ENCODE data around the gene ENOX2. TPM values are rescaled to one million over a fixed set of nuclear protein-coding genes. Genes with fewer than 3 reads are reported as not detected.

Gene ENOX2
- total RNA-seq, 2 experiments from 2014 or later: 14.5 to 16.9 TPM

DNA sequence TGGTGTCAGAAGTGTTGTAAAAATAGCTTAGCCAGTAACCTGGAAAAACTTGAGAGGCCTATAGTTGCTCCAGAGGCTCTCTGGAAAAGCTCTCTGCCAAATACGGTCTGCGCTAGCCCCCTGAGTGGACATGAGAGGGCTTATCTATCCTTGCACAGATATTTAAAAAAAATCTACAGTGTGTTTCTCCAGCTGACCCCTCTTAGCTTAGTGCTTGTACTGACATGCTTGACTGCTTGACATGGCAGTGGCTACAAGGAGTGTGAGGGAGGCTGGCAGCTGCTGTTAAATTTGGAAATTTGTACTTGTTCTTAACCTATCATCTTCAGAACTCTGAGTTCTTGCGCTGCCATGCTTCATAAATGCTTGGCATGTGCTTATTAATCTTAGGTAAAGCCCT is 272.0 kb downstream of the ENOX2 start:
- ATAC-seq: no peak
- CTCF ChIA-PET: no interaction called here
- H3K36me3 Mint-ChIP-seq: no peaks in the 10 kb centered on the region

DNA sequence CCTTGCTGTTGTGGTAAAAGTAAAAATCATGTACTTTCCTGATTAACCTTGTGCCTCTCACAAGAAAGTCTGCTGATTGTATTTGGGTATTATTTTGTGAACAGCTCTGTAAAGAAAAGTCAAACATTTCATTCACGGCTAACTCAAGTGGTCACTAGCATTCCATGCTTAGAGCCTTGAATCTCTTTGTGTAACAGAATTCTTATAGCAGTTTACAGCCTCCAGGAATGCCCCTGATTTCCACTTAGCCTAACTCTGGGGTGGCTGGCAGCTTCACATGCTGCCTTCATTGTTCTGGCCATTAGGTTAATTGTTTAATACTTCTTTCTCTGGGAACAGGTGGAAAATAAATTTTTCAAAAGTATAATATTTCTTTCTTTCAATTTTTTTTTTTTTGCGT is 274.5 kb downstream of the ENOX2 start:
- no peak overlapping the region for H3K4me3 Mint-ChIP-seq
- no peaks in the 10 kb centered on the region for H3K36me3 Mint-ChIP-seq
- ATAC-seq (no peak), DNase-seq (no peak)
- CTCF ChIA-PET: no interaction called here
- no peaks in the 10 kb centered on the region for H3K27me3 Mint-ChIP-seq
- no peaks in the 10 kb centered on the region for H3K4me1 Mint-ChIP-seq
- H3K9me3 Mint-ChIP-seq (ENCODE audit: low read depth): no peaks in the 10 kb centered on the region
- no peak overlapping the region for H3K27ac Mint-ChIP-seq

More for the DNA sequence above, 272.0 kb downstream of the ENOX2 start:
- no peak for DNase-seq
- Mint-ChIP-seq H3K4me3 (no peak overlapping the region), H3K9me3 (ENCODE audit: low read depth) (no peaks in the 10 kb centered on the region), H3K27me3 (no peaks in the 10 kb centered on the region), H3K27ac (no peak overlapping the region), H3K4me1 (no peaks in the 10 kb centered on the region)

DNA sequence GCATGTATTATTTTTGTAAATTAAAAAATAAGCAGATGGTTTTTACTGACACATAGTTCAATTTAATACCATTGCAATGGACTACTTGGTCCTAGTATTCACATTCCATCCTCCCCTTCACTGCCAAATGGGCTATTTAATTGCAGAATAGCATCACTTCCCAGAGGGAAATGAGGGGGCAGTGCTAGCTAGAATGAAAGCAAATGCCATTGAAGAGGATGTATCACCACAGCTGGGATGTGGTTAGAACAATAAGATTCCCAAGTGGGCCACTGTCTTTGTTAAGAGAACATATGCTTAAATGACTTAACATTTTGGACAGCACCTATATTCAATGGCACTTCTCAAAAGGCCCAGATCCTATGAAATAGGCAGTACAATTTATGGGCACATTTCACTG is 276.5 kb downstream of the ENOX2 start:
- no peaks in the 10 kb centered on the region for H3K36me3 Mint-ChIP-seq
- H3K27me3 Mint-ChIP-seq: no peaks in the 10 kb centered on the region
- CTCF ChIA-PET: no interaction called here
- H3K4me1 Mint-ChIP-seq: no peaks in the 10 kb centered on the region
- H3K9me3 Mint-ChIP-seq (ENCODE audit: low read depth): no peaks in the 10 kb centered on the region
- DNase-seq (no peak), ATAC-seq (no peak)
- H3K27ac Mint-ChIP-seq: no peak overlapping the region
- H3K4me3 Mint-ChIP-seq: no peak overlapping the region

DNA sequence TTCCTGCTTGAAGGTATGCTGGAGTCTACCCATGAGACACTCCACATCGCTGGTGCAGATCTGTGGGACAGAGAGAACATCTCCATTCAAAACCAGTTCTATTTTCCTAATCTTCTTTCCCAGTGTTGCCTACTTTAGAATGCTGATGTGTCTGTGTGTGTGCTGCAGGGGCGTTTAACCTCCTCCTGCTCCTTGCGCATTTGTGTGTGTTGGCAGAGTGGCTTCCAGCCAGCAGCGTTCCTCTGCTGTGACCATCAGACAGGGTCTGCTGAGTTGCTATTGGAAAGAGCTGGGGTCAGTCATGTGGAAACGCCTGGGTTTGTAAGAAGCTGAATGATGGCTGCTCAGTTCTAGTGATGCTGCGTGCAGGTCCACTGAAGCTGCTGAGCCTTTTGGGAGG is 277.6 kb downstream of the ENOX2 start:
- Mint-ChIP-seq H3K9me3 (ENCODE audit: low read depth) (no peaks in the 10 kb centered on the region), H3K4me1 (no peaks in the 10 kb centered on the region), H3K27me3 (no peaks in the 10 kb centered on the region), H3K27ac (no peak overlapping the region), H3K4me3 (no peak overlapping the region), H3K36me3 (no peaks in the 10 kb centered on the region)
- no peak for DNase-seq
- CTCF ChIA-PET: no interaction called here
- ATAC-seq: no peak

DNA sequence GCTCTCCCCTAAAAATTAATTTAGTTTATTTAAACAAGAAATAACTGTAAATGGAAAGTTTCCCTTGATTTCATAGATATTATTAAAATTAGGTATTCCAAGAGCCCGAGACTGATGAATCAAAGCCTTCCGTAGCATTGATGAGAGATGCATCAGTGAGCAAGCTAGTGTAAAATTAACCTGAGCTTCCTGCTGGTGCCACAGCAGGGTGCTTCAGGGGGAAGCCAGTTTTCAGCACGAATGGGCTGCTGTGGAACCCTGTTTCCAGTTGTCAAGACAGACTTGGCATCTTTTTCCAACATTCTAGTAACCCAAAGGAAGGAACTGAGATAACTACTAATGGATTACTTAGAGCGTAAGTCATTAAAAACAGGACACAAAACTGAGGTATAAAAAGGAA is 279.5 kb downstream of the ENOX2 start:
- Mint-ChIP-seq H3K36me3 (no peaks in the 10 kb centered on the region), H3K4me1 (no peaks in the 10 kb centered on the region), H3K4me3 (no peak overlapping the region), H3K27ac (no peak overlapping the region), H3K27me3 (no peaks in the 10 kb centered on the region), H3K9me3 (ENCODE audit: low read depth) (no peaks in the 10 kb centered on the region)
- DNase-seq (no peak), ATAC-seq (no peak)
- CTCF ChIA-PET: no interaction called here

DNA sequence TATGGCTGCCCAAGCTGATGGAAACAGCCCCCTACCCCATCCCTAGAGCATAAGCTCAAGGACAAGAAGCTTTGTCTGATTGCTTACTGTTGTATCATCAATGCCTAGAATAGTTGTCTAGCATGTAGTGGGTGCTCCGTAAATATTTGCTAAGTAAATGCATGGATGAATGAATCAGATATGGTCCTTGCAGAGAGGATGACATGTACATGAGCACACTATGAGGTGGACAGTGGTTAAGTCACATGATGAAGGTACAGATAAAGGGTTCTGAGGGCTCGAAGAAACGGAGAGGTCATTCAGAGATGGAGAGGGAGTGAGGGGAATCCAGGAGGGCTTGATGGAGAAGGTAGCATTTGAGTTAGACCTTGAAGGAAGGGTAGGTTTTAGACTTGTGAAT is 287.1 kb downstream of the ENOX2 start:
- Mint-ChIP-seq H3K36me3 (no peaks in the 10 kb centered on the region), H3K4me3 (no peak overlapping the region), H3K9me3 (ENCODE audit: low read depth) (no peaks in the 10 kb centered on the region), H3K27ac (no peak overlapping the region), H3K27me3 (no peaks in the 10 kb centered on the region), H3K4me1 (no peaks in the 10 kb centered on the region)
- CTCF ChIA-PET: no interaction called here
- no peak for DNase-seq
- ATAC-seq: no peak

DNA sequence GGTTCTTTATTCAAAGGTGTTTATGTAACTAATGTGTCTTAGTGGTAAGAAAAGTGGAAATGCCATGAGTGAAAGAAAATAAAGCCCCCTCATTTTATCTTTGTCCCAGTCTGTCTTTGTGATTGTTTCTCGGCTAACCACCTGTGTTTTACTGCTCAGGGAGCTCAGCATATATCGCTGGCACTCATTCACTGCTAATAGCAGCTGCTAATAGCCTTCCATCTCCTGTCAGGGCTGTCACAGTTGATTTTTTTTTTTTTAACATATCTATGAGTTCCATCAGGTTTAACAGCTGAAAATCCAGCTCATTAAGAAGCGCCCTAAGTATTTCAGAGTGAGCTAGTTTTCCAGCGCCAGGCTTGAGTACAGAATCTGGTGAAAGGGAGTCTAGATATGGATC is 295.6 kb downstream of the ENOX2 start:
- Mint-ChIP-seq H3K4me1 (no peaks in the 10 kb centered on the region), H3K9me3 (ENCODE audit: low read depth) (no peaks in the 10 kb centered on the region), H3K27ac (no peak overlapping the region), H3K27me3 (peaks cover 6% of the 10 kb centered on the region), H3K4me3 (no peak overlapping the region), H3K36me3 (no peaks in the 10 kb centered on the region)
- DNase-seq (no peak), ATAC-seq (no peak)
- CTCF ChIA-PET: no interaction called here

DNA sequence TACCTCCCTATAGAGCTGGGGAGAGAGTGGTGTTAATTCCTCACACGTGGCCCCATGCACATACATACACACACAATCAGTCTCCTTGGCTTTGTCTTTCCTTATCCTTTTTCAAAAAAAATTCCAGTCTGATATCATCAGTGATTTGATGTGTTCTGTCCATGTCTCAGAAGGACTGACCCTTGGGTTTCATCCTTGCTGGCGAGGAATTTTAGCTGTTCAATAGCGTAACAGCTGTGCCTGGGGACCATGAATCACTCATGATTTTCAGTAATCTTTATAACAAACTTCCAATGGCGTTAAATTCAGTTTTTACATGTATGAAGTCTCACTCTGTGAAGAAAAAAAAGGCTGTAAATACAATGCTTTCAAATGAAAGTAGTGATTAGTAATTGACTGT is 296.6 kb downstream of the ENOX2 start:
- no peaks in the 10 kb centered on the region for H3K4me1 Mint-ChIP-seq
- no peaks in the 10 kb centered on the region for H3K9me3 Mint-ChIP-seq (ENCODE audit: low read depth)

DNA sequence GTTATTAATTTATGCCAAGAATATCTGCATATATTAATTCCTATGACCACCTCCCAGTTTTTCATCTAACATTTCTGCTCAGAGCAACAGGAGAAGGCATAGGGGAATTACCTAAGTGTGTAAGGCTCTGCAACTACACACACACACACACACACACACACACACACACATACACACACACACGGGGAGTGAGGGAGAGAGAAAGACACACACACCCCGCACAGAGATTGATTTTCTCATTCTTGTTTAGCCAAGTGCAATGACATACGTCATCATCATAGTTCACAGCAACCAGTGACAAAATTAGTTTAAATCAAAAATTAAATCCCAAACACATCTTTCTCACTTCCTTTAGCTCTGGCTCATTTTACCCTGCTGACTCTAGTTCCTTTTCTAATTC is 298.1 kb downstream of the ENOX2 start:
- Mint-ChIP-seq H3K4me1 (no peaks in the 10 kb centered on the region), H3K36me3 (no peaks in the 10 kb centered on the region), H3K9me3 (ENCODE audit: low read depth) (no peaks in the 10 kb centered on the region), H3K4me3 (no peak overlapping the region), H3K27ac (no peak overlapping the region), H3K27me3 (peaks cover 6% of the 10 kb centered on the region)
- ATAC-seq (no peak), DNase-seq (no peak)
- CTCF ChIA-PET: no interaction called here

More for the DNA sequence above, 296.6 kb downstream of the ENOX2 start:
- no peak overlapping the region for H3K4me3 Mint-ChIP-seq
- no peak overlapping the region for H3K27ac Mint-ChIP-seq
- no peak for DNase-seq
- H3K27me3 Mint-ChIP-seq: peaks cover 6% of the 10 kb centered on the region
- no peak for ATAC-seq
- H3K36me3 Mint-ChIP-seq: no peaks in the 10 kb centered on the region
- CTCF ChIA-PET: no interaction called here

DNA sequence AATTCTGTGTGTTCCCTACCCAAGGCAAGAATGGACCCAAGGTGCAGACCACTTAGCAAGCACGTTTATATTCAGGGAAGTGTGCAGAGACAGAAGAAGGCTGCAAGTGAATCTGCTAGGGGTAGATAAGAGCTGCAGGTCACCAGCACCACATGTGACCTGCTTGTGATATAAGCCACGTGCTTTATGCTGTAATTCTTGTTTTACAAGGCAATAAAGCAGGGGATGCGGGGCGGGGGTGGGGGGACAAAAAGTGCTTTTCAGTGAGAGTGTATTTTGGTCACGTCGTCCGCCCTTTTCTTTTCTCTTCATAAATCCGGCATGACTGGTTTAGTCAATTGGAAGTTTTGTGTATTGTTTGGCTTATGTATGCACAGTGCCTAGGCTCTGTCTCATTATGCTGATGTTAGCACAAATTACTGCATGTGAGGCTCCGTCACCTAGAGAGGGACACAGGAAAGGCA is 308.5 kb downstream of the ENOX2 start:
- CTCF ChIA-PET: no interaction called here
- Mint-ChIP-seq H3K9me3 (ENCODE audit: low read depth) (no peaks in the 10 kb centered on the region), H3K4me1 (no peaks in the 10 kb centered on the region), H3K36me3 (no peaks in the 10 kb centered on the region), H3K4me3 (no peak overlapping the region), H3K27me3 (no peaks in the 10 kb centered on the region), H3K27ac (no peak overlapping the region)
- DNase-seq (no peak), ATAC-seq (no peak)

DNA sequence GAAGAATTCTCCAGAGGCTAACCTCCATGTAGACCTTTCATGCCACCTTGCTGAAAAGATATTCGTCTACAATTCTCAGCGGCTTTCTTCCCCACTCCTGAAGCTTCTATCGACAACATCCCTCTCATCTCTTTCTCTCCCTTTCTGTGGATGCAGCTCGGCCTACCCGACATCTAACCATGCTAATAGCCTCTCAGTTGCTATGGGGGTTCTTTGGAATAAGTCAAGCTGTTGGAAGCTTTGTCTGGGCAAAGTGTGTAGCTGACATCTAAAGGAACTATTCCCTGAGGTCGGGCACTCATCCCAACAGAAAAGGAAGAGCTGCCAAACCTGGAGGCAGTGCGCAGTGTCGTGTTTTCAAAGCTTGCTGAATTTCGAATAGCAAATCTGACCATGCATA is 309.1 kb downstream of the ENOX2 start:
- Mint-ChIP-seq H3K9me3 (ENCODE audit: low read depth) (no peaks in the 10 kb centered on the region), H3K4me1 (no peaks in the 10 kb centered on the region), H3K27ac (no peak overlapping the region), H3K27me3 (no peaks in the 10 kb centered on the region), H3K4me3 (no peak overlapping the region), H3K36me3 (no peaks in the 10 kb centered on the region)
- no peak for ATAC-seq
- DNase-seq: no peak
- CTCF ChIA-PET: no interaction called here

DNA sequence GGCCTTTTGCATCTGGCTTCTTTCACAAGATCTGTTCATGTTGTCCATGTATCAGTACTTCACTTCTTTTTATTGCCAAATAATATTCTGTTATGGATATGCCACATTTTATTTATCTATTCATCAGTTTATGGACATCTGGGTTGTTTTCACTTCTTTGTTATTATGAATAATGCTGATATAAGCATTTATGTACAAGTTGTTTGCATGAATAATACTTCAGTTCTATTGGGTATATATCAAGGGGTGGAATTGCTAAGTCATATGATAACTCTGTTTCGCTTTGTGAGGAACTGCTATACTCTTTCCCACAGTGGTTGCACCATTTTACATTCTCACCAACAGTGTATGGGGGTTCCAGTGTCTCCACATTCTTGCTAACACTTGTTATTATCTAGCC is 310.8 kb downstream of the ENOX2 start:
- CTCF ChIA-PET: no interaction called here
- ATAC-seq (no peak), DNase-seq (no peak)
- H3K9me3 Mint-ChIP-seq (ENCODE audit: low read depth): no peaks in the 10 kb centered on the region
- H3K27ac Mint-ChIP-seq: no peak overlapping the region
- H3K4me1 Mint-ChIP-seq: no peaks in the 10 kb centered on the region
- no peaks in the 10 kb centered on the region for H3K36me3 Mint-ChIP-seq
- no peak overlapping the region for H3K4me3 Mint-ChIP-seq
- H3K27me3 Mint-ChIP-seq: no peaks in the 10 kb centered on the region

DNA sequence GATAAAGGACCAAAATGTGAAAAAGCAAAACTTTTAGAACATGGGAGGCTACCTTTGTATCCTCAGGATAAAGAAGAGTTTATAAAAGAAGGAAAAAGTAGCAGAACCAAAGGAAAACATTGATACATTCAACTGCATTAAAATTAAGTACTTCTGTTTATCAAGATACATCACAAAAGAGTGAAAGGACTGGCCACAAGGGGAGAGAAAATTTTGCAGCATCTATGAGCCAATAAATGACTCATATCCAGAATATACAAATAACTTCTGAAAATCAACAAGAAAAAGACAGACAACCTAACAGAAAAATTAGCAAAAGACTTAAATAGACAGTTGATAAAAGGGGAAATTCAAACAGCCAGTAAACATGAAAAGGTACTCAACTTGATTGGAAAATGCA is 324.1 kb downstream of the ENOX2 start:
- H3K4me1 Mint-ChIP-seq: peaks cover 2% of the 10 kb centered on the region
- CTCF ChIA-PET: no interaction called here
- no peaks in the 10 kb centered on the region for H3K9me3 Mint-ChIP-seq (ENCODE audit: low read depth)

DNA sequence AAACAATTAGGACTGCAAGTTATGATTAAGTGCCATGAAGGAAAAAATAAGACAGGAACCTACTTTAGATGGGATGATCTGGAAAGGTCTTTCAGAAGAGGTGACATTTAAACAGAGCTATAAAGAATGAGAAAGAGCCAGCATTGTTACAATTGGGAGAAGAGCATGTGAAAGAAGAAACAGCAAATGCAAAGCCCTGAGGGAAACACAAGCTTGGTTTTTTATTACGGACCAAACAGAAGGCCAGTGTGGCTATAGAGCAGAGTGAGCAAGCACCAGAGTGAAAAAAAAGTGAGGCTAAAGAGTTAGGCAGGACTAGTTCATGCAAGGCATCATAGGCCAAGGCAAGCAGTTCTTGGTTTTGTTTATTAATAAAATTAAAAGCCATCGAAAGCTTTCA is 325.6 kb downstream of the ENOX2 start:
- CTCF ChIA-PET: no interaction called here
- no peaks in the 10 kb centered on the region for H3K9me3 Mint-ChIP-seq (ENCODE audit: low read depth)
- no peaks in the 10 kb centered on the region for H3K36me3 Mint-ChIP-seq
- DNase-seq: no peak
- no peak overlapping the region for H3K27ac Mint-ChIP-seq
- H3K27me3 Mint-ChIP-seq: peaks cover 18% of the 10 kb centered on the region
- H3K4me3 Mint-ChIP-seq: no peak overlapping the region
- no peak for ATAC-seq
- H3K4me1 Mint-ChIP-seq: peaks cover 2% of the 10 kb centered on the region

More for the DNA sequence above, 324.1 kb downstream of the ENOX2 start:
- H3K4me3 Mint-ChIP-seq: no peak overlapping the region
- H3K27ac Mint-ChIP-seq: no peak overlapping the region
- no peaks in the 10 kb centered on the region for H3K36me3 Mint-ChIP-seq
- H3K27me3 Mint-ChIP-seq: peaks cover 18% of the 10 kb centered on the region
- no peak for ATAC-seq
- DNase-seq: no peak

DNA sequence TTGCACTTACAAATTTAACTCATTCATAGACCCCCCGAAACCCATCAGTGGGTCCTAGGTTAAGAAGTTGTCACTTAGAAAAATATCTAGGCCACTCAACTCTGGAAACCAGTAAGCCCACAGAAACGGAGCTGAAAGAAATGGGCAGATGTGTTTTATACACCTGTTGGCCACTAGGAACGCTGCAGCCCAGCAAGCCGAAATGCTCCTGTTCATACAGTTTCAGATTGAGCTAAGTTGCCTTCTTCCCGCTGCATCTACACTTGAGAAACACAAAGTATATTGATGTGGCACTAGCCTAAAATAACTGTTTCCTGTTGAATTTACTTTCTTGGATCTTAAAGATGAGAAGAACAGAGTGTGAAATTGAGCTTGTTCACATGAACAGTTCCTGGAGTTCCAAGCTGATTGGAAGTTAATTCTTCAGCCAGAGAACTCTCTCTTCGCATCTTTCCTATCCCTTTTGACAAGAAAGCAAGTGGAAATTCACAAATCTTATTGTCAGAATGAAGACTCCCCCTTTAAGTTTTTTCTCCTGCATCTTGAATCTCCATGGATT is 327.1 kb downstream of the ENOX2 start:
- Mint-ChIP-seq H3K9me3 (ENCODE audit: low read depth) (no peaks in the 10 kb centered on the region), H3K4me3 (no peak overlapping the region), H3K36me3 (no peaks in the 10 kb centered on the region), H3K27me3 (peaks cover 18% of the 10 kb centered on the region), H3K4me1 (peaks cover 2% of the 10 kb centered on the region), H3K27ac (no peak overlapping the region)
- ATAC-seq (peak; percentile 42), DNase-seq (peak; percentile 42)
- CTCF ChIA-PET: interaction anchor here (0.8 to 1.6 kb wide), 6 partner anchors 10 to 415 kb away, joined by 3 to 6 read pairs (median 4); no protein-coding TSS in a partner anchor
